Activated naive CD8-positive, alpha-beta T cell (primary cell): Measurements from ENCODE around the gene CLCNKA.
A peak's percentile ranks its signal among the peaks of the same experiment; 100 is the strongest.
"Not testable (repeated sequence)": the region's sequence is repeated elsewhere in the genome, so short reads cannot be mapped to it uniquely, and the experiment has no call there.

Source experiments
- H3K27ac Mint-ChIP-seq: one replicate; pipeline ENCODE4 v1.8.0; 2021; ENCODE audit warnings: mixed read lengths
- H3K27me3 Mint-ChIP-seq: one replicate; pipeline ENCODE4 v1.8.0; 2021; ENCODE audit warnings: mixed read lengths
- H3K36me3 Mint-ChIP-seq: one replicate; pipeline ENCODE4 v1.8.0; 2021; ENCODE audit warnings: mixed read lengths
- H3K4me1 Mint-ChIP-seq: one replicate; pipeline ENCODE4 v1.8.0; 2021; ENCODE audit warnings: low read depth, mixed read lengths
- H3K4me3 Mint-ChIP-seq: one replicate; pipeline ENCODE4 v1.8.0; 2021; ENCODE audit warnings: mild to moderate bottlenecking, mixed read lengths
- H3K9me3 Mint-ChIP-seq: one replicate; pipeline ENCODE4 v1.8.0; 2021; ENCODE audit warnings: low read depth, mixed read lengths

The CLCNKA gene

DNA sequence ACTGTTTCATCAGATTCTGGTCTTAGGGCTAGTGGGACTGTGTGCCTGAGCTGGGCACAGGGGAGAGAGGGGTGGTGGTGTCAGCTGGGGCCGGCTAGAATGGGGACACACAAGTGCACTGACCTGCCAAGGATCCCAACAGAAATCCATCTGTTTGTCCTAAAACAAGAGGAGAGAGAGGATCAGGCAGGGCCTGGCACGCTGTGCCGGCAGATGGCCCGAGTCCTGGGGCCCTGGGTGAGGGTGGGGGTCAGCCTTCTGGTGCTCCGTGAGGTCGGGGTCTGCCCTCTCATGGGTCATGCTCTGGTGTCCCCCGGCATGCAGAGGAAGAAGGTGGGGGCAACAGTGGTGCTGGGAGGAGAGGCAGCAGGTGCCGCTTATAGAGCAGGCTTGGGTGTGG is 18.0 kb downstream of the CLCNKA start:
- H3K4me1 Mint-ChIP-seq, H3K27me3 Mint-ChIP-seq, H3K4me3 Mint-ChIP-seq, H3K9me3 Mint-ChIP-seq, H3K36me3 Mint-ChIP-seq, H3K27ac Mint-ChIP-seq: not testable (repeated sequence)

DNA sequence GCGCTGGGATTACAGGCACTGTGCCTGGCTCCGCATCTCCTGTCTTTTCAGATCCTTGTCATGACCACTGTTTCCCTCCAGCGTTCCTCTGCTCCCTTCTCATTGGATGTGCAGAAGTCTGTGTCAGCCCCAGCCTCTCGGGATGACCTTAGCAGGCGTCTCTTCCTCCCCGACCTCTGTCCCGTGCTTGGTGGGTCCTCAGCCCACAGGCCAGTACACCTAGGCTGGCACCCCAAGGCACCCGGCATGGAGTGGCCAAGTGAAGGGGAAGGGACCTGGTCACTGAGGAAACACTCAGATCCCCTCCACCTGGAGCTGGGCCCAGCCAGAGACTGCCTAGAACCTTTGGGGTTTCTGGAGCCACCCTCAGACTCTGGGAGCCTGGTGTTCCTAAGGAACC is 19.4 kb downstream of the CLCNKA start:
- Mint-ChIP-seq H3K4me1 (no peaks in the 10 kb centered on the region), H3K27me3 (no peaks in the 10 kb centered on the region), H3K4me3 (no peak overlapping the region), H3K36me3 (no peaks in the 10 kb centered on the region), H3K9me3 (no peaks in the 10 kb centered on the region), H3K27ac (no peak overlapping the region)

DNA sequence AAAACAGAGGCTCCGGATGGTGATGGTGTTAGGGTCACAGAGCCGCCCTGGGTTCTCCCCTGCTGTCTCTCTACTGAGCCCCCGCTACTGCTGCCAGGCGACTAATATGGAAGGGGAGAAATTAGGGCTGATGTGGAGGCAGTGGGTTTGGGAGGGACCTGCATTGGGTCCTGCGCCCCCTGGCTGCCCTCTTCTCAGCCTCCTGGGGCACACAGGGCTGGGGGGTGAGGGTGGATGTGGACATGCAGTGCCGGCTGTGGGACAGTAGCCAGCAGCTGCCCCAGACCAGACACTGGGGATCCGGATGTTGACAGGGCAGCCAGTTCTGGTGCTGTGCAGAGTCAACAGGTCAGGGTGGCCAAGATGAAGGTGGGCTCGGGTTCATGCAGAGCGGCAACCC is 20.3 kb downstream of the CLCNKA start:
- no peaks in the 10 kb centered on the region for H3K4me1 Mint-ChIP-seq
- no peaks in the 10 kb centered on the region for H3K27me3 Mint-ChIP-seq
- no peaks in the 10 kb centered on the region for H3K9me3 Mint-ChIP-seq

DNA sequence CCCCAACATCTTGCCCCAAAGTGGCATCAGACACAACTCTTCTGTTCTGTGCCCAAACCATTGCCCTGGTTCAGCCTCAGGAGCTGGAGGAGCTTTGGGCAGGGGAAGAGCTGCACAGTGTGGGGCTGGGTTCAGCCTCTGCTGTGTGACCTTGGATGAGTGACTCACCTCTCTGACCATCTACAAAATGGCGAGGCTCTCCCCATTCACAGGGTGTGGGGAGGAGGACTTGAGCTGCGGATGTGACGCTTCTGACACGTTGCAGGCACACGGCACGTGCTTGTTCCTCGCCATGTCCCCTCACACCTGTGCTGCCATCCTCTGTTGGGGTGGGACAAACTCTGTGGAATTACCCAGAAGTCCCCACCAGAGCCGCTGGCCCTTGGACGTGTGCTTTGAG is 20.8 kb downstream of the CLCNKA start:
- H3K27me3 Mint-ChIP-seq, H3K36me3 Mint-ChIP-seq, H3K4me1 Mint-ChIP-seq, H3K27ac Mint-ChIP-seq, H3K9me3 Mint-ChIP-seq, H3K4me3 Mint-ChIP-seq: not testable (repeated sequence)

More for the DNA sequence above, 20.3 kb downstream of the CLCNKA start:
- H3K27ac Mint-ChIP-seq: no peak overlapping the region
- H3K36me3 Mint-ChIP-seq: no peaks in the 10 kb centered on the region
- no peak overlapping the region for H3K4me3 Mint-ChIP-seq

DNA sequence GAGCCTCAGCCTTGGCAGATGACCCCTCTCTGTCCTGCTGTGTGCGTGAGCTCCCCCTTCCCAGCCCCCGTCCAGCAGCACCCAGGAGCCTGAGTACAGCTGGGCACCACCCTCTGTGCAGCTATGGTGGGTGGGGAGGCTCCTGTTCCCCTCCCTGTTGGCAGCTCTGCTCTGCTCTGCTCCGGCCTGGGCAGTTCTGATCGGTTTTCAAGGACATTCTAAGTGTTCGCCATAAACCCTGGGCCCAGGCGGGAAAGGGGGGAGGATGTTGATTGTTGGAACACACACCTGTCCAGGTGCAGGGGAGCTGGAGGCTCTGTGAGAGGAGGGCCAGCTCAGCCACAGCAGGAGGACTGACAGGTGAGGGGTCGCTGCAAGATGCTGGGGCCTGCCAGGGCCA is 21.7 kb downstream of the CLCNKA start, which contains the start of gene CLCNKB:
Gene CLCNKB, plus strand, starts transcription at position 262 of the 400 bp plus-strand sequence. CDS start 711 bp downstream, outside the sequence.
- H3K27me3 Mint-ChIP-seq: peaks cover 2% of the 10 kb centered on the region

DNA sequence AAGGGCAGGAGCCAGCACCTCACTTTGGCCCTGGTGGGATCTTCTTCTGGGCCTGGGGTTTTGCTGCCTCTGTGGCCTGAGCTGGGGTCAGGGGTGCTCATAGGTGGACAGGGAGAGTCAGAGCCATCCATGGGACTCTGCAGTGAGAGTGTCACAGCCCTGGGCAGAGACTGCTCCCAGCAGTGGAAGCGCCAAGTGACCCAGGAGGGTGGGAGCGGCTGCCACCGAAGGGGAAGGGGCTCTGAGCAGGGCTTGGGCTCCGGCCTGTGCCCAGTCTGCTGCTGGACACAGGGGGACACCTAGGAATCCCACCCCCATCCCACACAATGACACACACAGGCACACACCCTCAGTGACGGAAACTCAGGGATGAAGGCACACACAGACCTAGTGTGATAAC is 22.1 kb downstream of the CLCNKA start:
- no peak overlapping the region for H3K4me3 Mint-ChIP-seq
- H3K36me3 Mint-ChIP-seq: no peaks in the 10 kb centered on the region

More for the DNA sequence above, 21.7 kb downstream of the CLCNKA start, which contains the start of gene CLCNKB:
- H3K4me3 Mint-ChIP-seq: no peak within 1 kb of the TSS
- no peak within 1 kb of the TSS for H3K27ac Mint-ChIP-seq
- peaks cover 1% of the 10 kb centered on the region for H3K4me1 Mint-ChIP-seq
- H3K36me3 Mint-ChIP-seq: no peaks in the 10 kb centered on the region
- H3K9me3 Mint-ChIP-seq: no peaks in the 10 kb centered on the region

DNA sequence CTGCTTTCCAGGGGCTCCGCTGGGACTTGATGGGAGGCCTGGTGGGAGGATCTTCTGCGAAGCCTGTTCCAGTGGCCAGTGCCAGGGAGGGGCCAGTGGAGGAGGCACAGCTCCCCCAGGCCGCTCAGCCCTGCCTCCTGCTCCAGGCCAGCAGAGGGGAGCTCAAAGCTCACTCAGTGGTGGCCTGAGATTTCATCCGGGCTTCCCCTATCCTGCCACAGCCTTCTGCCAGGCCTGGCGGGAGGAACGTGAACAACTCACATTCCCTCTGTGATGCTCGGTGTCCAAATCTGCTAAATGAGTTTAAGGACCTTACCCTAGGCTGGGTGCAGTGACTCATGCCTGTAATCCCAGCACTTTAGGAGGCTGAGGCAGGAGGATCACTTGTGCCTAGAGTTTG is 25.0 kb downstream of the CLCNKA start:
- peaks cover 3% of the 10 kb centered on the region for H3K27me3 Mint-ChIP-seq
- H3K4me1 Mint-ChIP-seq: peaks cover 1% of the 10 kb centered on the region
- H3K36me3 Mint-ChIP-seq: no peaks in the 10 kb centered on the region
- no peak overlapping the region for H3K27ac Mint-ChIP-seq
- no peaks in the 10 kb centered on the region for H3K9me3 Mint-ChIP-seq
- no peak overlapping the region for H3K4me3 Mint-ChIP-seq

More for the DNA sequence above, 22.1 kb downstream of the CLCNKA start:
- peaks cover 1% of the 10 kb centered on the region for H3K4me1 Mint-ChIP-seq
- no peak overlapping the region for H3K27ac Mint-ChIP-seq
- H3K27me3 Mint-ChIP-seq: peaks cover 2% of the 10 kb centered on the region
- no peaks in the 10 kb centered on the region for H3K9me3 Mint-ChIP-seq

DNA sequence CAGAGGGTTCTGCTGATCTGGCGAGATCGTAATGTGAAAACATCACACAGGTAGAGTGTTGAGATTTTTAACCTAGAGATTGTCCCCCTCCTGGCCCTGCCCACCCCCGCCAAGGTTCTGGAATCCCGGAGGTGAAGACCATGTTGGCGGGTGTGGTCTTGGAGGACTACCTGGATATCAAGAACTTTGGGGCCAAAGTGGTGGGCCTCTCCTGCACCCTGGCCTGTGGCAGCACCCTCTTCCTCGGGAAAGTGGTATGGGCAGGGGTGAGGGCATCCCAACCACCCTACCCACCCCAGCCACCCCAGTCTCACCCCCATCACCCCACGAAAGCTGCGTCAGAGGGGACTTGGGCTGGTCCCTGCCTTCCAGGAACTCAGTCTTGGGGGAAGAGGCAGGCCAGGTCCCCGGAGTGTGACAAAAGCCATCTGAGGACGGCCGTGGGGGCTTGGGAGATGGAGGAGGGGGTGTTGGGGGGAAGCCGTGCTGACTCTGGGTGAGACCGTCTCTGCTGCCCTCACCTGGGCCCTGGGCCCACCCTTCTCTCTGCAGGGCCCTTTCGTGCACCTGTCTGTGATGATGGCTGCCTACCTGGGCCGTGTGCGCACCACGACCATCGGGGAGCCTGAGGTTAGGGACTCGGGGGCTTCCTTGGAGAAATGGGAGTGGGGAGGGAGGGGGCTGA is 26.1 kb downstream of the CLCNKA start:
- peaks cover 3% of the 10 kb centered on the region for H3K27me3 Mint-ChIP-seq
- no peaks in the 10 kb centered on the region for H3K9me3 Mint-ChIP-seq
- peaks cover 1% of the 10 kb centered on the region for H3K4me1 Mint-ChIP-seq
- H3K36me3 Mint-ChIP-seq: no peaks in the 10 kb centered on the region
- peak overlapping the region; percentile 52 for H3K4me3 Mint-ChIP-seq
- H3K27ac Mint-ChIP-seq: no peak overlapping the region

DNA sequence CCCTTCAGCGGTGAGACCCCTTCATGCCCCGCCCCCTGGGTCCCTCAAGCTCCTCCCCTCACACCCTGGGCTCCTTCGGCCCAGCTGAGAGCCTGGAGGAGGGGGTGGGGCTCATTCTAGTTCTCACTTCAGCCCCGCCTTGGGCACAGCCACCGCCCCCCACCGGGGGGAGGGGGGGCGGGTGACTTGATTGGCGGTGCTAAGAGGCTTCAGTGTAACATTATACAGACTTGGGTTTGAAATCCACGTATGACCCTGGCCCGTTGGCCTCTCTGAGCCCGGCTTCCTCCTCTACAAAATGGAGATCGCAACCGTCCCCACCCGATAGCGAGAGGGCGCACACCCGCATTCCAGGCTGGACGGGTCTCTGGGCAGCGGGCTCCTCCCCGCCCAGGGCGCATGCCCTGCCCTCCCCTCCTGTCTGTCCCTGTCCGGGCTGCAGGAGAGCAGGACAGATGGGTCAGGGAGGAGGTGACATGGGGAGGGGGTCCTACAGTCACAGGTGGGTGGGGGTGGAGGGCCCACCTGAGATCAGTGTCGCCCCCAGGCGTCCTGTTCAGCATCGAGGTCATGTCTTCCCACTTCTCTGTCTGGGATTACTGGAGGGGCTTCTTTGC is 26.8 kb downstream of the CLCNKA start:
- Mint-ChIP-seq H3K36me3 (no peaks in the 10 kb centered on the region), H3K4me1 (peaks cover 1% of the 10 kb centered on the region), H3K27ac (no peak overlapping the region), H3K4me3 (peak overlapping the region; percentile 38), H3K9me3 (no peaks in the 10 kb centered on the region), H3K27me3 (peaks cover 3% of the 10 kb centered on the region)

DNA sequence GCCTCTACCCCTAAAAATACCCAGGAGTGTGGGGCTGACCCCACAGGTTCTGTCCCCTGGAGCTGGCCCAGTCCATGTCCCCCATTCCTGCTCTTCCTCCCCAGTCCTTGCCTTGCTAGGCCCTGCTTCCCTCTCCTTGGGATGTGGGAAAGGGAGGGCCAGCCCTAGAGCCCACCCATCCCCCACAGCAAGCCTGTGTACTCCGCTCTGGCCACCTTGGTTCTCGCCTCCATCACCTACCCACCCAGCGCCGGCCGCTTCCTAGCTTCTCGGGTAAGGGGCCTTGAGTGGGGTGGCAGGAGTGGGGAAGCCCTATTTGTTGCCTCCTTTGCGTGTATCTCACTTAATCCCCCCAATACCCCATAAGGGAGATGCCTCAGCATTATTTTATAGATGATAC is 28.5 kb downstream of the CLCNKA start:
- Mint-ChIP-seq H3K27me3 (peaks cover 3% of the 10 kb centered on the region), H3K4me3 (no peak overlapping the region), H3K9me3 (no peaks in the 10 kb centered on the region), H3K36me3 (no peaks in the 10 kb centered on the region), H3K27ac (no peak overlapping the region), H3K4me1 (peaks cover 1% of the 10 kb centered on the region)

DNA sequence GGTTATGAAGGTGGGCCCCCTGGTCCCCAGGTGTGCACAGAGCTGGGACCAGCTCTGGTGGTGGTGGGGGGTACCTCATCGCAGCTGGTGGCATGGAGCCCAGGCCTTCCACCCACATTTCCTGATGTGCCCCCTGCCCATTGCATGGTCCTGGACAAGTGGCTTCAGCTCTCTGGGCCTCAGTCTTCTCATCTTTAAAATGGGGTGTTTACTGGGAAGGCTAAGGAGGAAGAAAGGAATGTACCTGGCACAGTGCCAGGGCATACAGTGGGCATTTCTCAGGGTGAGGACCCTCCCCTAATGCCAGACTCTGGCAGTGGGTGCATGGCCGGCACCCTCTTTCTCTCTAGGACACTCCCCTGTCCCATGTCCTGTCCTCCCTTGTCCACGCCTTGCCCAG is 29.2 kb downstream of the CLCNKA start:
- Mint-ChIP-seq H3K36me3 (no peaks in the 10 kb centered on the region), H3K4me3 (no peak overlapping the region), H3K4me1 (peaks cover 4% of the 10 kb centered on the region), H3K27ac (no peak overlapping the region), H3K27me3 (peaks cover 3% of the 10 kb centered on the region), H3K9me3 (no peaks in the 10 kb centered on the region)

DNA sequence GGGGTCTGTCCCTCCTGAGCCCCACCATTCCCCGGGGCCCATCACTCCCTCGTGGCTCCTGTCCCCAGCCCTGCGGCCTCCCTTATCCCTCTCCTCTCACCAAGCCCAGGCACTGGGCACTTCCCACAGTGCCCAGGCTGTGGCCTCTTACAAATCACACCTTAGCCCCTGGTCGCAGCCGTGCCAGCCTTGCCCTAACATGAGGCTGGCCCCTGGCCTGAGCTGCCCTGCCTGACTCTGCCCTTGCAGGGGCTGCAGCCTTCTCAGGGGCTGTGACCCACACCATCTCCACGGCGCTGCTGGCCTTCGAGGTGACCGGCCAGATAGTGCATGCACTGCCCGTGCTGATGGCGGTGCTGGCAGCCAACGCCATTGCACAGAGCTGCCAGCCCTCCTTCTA is 30.1 kb downstream of the CLCNKA start:
- not testable (repeated sequence) for H3K36me3 Mint-ChIP-seq, H3K4me1 Mint-ChIP-seq, H3K4me3 Mint-ChIP-seq, H3K27ac Mint-ChIP-seq, H3K27me3 Mint-ChIP-seq, H3K9me3 Mint-ChIP-seq

DNA sequence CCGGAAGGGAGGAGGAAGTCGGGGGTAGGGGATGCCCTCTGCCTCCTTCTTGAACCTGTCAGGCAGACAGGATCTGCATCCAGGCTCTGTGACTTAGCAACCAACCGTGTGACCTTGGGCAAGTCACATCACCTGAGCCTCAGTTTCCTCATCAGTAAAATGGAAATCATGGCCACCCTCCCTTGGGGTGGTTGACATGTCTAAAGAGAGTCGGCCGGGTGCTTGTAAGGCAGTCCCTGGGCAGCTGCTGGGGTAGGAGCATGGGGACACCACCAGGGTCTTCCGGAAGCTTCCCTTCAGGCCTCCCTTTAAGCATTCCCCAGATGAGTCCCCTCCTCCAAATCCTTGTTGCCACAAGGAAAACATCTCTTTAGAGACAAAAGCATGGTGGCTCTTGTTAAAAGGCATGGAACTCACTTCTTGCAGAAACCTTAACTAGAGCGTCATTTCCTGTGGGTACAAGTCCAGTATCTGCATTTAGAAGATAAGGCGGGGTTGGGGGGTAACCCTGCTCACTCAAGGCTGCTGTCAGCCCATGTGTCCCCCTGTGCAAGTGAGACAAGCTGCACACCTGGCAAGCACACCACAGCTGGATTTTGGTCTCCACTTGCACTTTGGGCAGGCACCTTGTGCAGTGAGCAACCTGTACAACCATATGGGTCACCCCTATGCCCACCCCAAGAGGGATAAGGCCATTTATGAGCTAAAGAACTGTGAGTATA is 32.1 kb downstream of the CLCNKA start:
- Mint-ChIP-seq H3K9me3 (no peaks in the 10 kb centered on the region), H3K36me3 (no peaks in the 10 kb centered on the region), H3K27ac (no peak overlapping the region), H3K4me1 (peaks cover 5% of the 10 kb centered on the region), H3K4me3 (no peak overlapping the region), H3K27me3 (peaks cover 2% of the 10 kb centered on the region)

DNA sequence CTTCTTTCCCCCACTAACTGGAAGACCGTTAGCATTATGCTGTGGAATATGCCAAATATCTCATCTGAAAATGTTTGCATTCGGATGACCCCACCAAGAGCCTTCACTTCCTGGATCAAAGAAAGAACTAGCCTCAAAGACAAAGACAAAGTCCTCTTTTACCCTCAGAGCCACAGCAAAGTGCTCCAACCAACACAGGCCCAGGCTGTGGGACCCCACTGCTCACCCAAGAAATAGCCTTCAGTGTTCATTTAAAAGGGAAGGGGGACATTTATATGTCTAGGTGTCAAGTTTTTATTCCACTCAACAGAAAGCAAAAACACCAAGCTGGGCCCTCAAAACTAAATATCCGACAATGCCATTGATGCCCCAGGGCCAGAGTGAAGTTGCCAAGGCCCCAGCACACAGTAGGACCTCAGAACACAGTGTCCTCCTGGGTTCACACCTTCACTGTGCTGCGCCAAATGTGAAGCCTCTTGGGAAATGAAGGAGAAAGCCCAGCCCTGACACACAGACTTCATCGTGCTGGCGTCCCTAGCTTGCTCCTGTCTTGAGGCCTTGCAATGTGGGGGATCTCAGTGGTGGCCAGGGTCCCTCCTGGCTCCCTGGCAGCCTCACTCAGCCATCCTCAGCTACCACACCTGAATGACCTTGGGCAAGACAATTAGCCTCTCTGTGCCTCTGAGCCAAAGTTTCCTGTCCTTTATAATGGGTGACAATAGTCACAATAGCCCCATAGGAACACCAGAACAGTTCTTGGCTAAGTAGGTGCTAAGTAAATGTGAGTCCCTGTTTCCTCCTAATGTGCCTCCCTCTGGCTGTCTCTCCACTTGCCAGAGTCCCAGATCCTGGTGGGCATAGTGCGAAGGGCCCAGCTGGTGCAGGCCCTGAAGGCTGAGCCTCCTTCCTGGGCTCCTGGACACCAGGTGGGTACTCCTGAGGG is 33.0 kb downstream of the CLCNKA start:
- H3K4me1 Mint-ChIP-seq: peaks cover 5% of the 10 kb centered on the region
- no peaks in the 10 kb centered on the region for H3K27me3 Mint-ChIP-seq
- H3K27ac Mint-ChIP-seq: no peak overlapping the region
- H3K36me3 Mint-ChIP-seq: no peaks in the 10 kb centered on the region
- no peaks in the 10 kb centered on the region for H3K9me3 Mint-ChIP-seq
- no peak overlapping the region for H3K4me3 Mint-ChIP-seq
